ENCODE measurements around the gene EPHB1.
"Not testable (repeated sequence)": the region's sequence is repeated elsewhere in the genome, so short reads cannot be mapped to it uniquely, and the experiment has no call there.

EPHB1 gene

GRCh38 chr3:135090020-135090717, 295.1 kb downstream of the EPHB1 start:
- DNase-seq = no peak

- DNase-seq = no peak
These were observed 296.9 kb downstream of the EPHB1 start for GRCh38 chr3:135091946-135092345.

GRCh38 chr3:135093121-135093520, 298.1 kb downstream of the EPHB1 start:
- no peak for DNase-seq

- DNase-seq = no peak
These were observed 302.4 kb downstream of the EPHB1 start for GRCh38 chr3:135097276-135097946.

GRCh38 chr3:135099734-135100355, 304.8 kb downstream of the EPHB1 start:
- no peak for DNase-seq

GRCh38 chr3:135100366-135100765, 305.3 kb downstream of the EPHB1 start:
- DNase-seq = no peak

GRCh38 chr3:135103917-135104316, 308.9 kb downstream of the EPHB1 start:
- no peak for DNase-seq

GRCh38 chr3:135106445-135106844, 311.4 kb downstream of the EPHB1 start:
- no peak for DNase-seq

- no peak for DNase-seq
These were observed 312.0 kb downstream of the EPHB1 start for GRCh38 chr3:135107043-135107442.

GRCh38 chr3:135109681-135110080, 314.6 kb downstream of the EPHB1 start:
- no peak for DNase-seq

- not testable (repeated sequence) for DNase-seq
These were observed 319.5 kb downstream of the EPHB1 start for GRCh38 chr3:135114551-135114950.

- DNase-seq = no peak
These were observed 322.9 kb downstream of the EPHB1 start for GRCh38 chr3:135117977-135118376.

GRCh38 chr3:135118792-135119191, 323.7 kb downstream of the EPHB1 start:
- DNase-seq = no peak

GRCh38 chr3:135125171-135125801, 330.2 kb downstream of the EPHB1 start:
- no peak for DNase-seq

GRCh38 chr3:135127946-135128470, 332.9 kb downstream of the EPHB1 start:
- no peak for DNase-seq

- no peak for DNase-seq
These were observed 333.8 kb downstream of the EPHB1 start for GRCh38 chr3:135128818-135129217.

- no peak for DNase-seq
These were observed 336.2 kb downstream of the EPHB1 start for GRCh38 chr3:135131290-135131689.

GRCh38 chr3:135133905-135134683, 339.0 kb downstream of the EPHB1 start:
- no peak for DNase-seq

GRCh38 chr3:135134684-135135075, 339.6 kb downstream of the EPHB1 start:
- DNase-seq = no peak

- no peak for DNase-seq
These were observed 340.4 kb downstream of the EPHB1 start for GRCh38 chr3:135135445-135135844.

GRCh38 chr3:135136361-135137100, 341.5 kb downstream of the EPHB1 start:
- DNase-seq = no peak

GRCh38 chr3:135137296-135137695, 342.2 kb downstream of the EPHB1 start:
- DNase-seq = no peak
